Stimulated activated CD4-positive, alpha-beta T cell treated with anti-CD3 and anti-CD28 coated beads, TNF-alpha, amount 100 ng/mL, for 24 hours (primary cell): Measurements from ENCODE around the gene TMCO4.
"Not testable (repeated sequence)": the region's sequence is repeated elsewhere in the genome, so short reads cannot be mapped to it uniquely, and the experiment has no call there.

Experiments
- DNase-seq, 3 experiments: peaks; one replicate each; pipeline ENCODE4 v3.0.0-alpha.2; 2020; ENCODE audit warnings: low read depth in 3 of 3

TMCO4 gene

GRCh38 chr1:19799230-19800075 lies at the start of gene TMCO4:
Gene TMCO4 (minus strand): TSS chr1:19799916. CDS start chr1:19780758, 19,158 bp downstream.
- DNase-seq, result peak; percentile 21 to 57 (median 28)

- not testable (repeated sequence) for DNase-seq
These were observed 49.6 kb upstream of the TMCO4 start for GRCh38 chr1:19849307-19849706.

- not testable (repeated sequence) for DNase-seq
These were observed 47.6 kb upstream of the TMCO4 start for GRCh38 chr1:19847334-19847733.

GRCh38 chr1:19846338-19846737 lies 46.6 kb upstream of the TMCO4 start:
- DNase-seq, result no peak

- no peak for DNase-seq
These were observed 45.8 kb upstream of the TMCO4 start for GRCh38 chr1:19845555-19845954.

- DNase-seq, result no peak
These were observed 45.2 kb upstream of the TMCO4 start for GRCh38 chr1:19844731-19845495.

GRCh38 chr1:19840228-19840627 lies 40.5 kb upstream of the TMCO4 start:
- no peak for DNase-seq

- no peak for DNase-seq
These were observed 38.1 kb upstream of the TMCO4 start for GRCh38 chr1:19837866-19838265.

GRCh38 chr1:19835578-19835977 lies 35.9 kb upstream of the TMCO4 start:
- no peak for DNase-seq

GRCh38 chr1:19831441-19831840 lies 31.7 kb upstream of the TMCO4 start:
- DNase-seq, result no peak

- DNase-seq, result no peak
These were observed 28.8 kb upstream of the TMCO4 start for GRCh38 chr1:19828546-19828945.

- DNase-seq, result no peak
These were observed 25.6 kb upstream of the TMCO4 start for GRCh38 chr1:19825298-19825697.

GRCh38 chr1:19824541-19824940 lies 24.8 kb upstream of the TMCO4 start:
- DNase-seq, result no peak

- no peak for DNase-seq
These were observed 24.3 kb upstream of the TMCO4 start for GRCh38 chr1:19824036-19824435.

GRCh38 chr1:19819701-19820100 lies 20.0 kb upstream of the TMCO4 start:
- DNase-seq, result no peak

GRCh38 chr1:19818324-19818723 lies 18.6 kb upstream of the TMCO4 start:
- DNase-seq, result no peak

GRCh38 chr1:19817160-19817559 lies 17.4 kb upstream of the TMCO4 start:
- no peak for DNase-seq

GRCh38 chr1:19816737-19817086 lies 17.0 kb upstream of the TMCO4 start:
- DNase-seq, result not testable (repeated sequence)

- no peak for DNase-seq
These were observed 16.4 kb upstream of the TMCO4 start for GRCh38 chr1:19815801-19816736.

GRCh38 chr1:19814681-19815503 lies 15.2 kb upstream of the TMCO4 start, which contains the start of gene RNF186:
Gene RNF186 (minus strand): TSS chr1:19815283. CDS start chr1:19815101, 182 bp downstream.
- no peak for DNase-seq

- no peak for DNase-seq
These were observed 14.5 kb upstream of the TMCO4 start for GRCh38 chr1:19814244-19814661.
